Breast epithelium (tissue), 3 donors: Measurements from ENCODE around the gene MMAB.

Experiments used
- POLR2A ChIP-seq: fragments of 450-650 bp; IDR thresholded peaks from one replicate; pipeline ENCODE4 v1.6.1; 2016; ENCODE audit warnings: antibody characterized with exemption, mild to moderate bottlenecking, moderate library complexity
- POLR2AphosphoS5 ChIP-seq, 3 donors: sonication (generic); formaldehyde crosslinking; IDR thresholded peaks; one replicate each; pipeline ENCODE4 v1.6.1; 2017; ENCODE audit warnings: antibody characterized with exemption in 3 of 3
- TF ChIP-seq, protein P1 (sequence below), 3 donors: fragments of 450-650 bp; IDR thresholded peaks; one replicate each; pipeline ENCODE4 v1.5.1; 2016 to 2017; ENCODE audit warnings: antibody characterized with exemption in 3 of 3, mild to moderate bottlenecking in 3 of 3, moderate library complexity in 3 of 3

DNA sequence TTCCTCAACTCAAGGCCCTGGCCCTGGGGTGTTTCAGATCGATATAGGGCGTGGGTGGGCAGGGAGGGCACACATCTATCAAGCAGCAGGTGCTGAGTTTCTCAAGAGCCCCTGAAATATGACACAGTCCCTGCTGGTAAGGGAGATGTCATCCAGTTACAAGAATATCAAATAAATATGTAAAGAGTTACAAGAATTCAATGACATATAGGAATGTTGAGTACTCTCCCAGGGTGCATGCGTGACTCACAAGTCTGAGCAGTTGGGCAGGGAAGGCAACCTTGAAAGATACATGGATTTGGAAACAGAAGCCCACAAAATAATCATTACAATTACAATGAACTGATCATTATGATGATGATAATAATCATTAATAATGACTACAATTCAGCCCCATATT is 35.5 kb upstream of the MMAB start:
- TF ChIP-seq, protein P1, sequence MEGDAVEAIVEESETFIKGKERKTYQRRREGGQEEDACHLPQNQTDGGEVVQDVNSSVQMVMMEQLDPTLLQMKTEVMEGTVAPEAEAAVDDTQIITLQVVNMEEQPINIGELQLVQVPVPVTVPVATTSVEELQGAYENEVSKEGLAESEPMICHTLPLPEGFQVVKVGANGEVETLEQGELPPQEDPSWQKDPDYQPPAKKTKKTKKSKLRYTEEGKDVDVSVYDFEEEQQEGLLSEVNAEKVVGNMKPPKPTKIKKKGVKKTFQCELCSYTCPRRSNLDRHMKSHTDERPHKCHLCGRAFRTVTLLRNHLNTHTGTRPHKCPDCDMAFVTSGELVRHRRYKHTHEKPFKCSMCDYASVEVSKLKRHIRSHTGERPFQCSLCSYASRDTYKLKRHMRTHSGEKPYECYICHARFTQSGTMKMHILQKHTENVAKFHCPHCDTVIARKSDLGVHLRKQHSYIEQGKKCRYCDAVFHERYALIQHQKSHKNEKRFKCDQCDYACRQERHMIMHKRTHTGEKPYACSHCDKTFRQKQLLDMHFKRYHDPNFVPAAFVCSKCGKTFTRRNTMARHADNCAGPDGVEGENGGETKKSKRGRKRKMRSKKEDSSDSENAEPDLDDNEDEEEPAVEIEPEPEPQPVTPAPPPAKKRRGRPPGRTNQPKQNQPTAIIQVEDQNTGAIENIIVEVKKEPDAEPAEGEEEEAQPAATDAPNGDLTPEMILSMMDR (IDR thresholded peaks at IDR 0.05): no peak
- TF ChIP-seq POLR2A: no peak
- TF ChIP-seq POLR2AphosphoS5 (IDR thresholded peaks at IDR 0.05): no peak
